DND-41 (cell line): Measurements from ENCODE around the gene JAZF1.

ENCODE experiments used
- EZH2 ChIP-seq: IDR thresholded peaks from 3 replicates; pipeline ENCODE4 v1.6.1; 2012; ENCODE audit warnings: borderline replicate concordance, low read depth, mild to moderate bottlenecking, moderate library complexity, low read length, inconsistent platforms; ENCODE audit not compliant: severe bottlenecking
- TF ChIP-seq, protein P1 (sequence below): IDR thresholded peaks from 2 replicates; pipeline ENCODE4 v1.5.1; 2012; ENCODE audit warnings: borderline replicate concordance, low read length, moderate library complexity, mild to moderate bottlenecking; ENCODE audit not compliant: poor library complexity, severe bottlenecking; ENCODE audit errors: extremely low read depth

- TF ChIP-seq, protein P1, sequence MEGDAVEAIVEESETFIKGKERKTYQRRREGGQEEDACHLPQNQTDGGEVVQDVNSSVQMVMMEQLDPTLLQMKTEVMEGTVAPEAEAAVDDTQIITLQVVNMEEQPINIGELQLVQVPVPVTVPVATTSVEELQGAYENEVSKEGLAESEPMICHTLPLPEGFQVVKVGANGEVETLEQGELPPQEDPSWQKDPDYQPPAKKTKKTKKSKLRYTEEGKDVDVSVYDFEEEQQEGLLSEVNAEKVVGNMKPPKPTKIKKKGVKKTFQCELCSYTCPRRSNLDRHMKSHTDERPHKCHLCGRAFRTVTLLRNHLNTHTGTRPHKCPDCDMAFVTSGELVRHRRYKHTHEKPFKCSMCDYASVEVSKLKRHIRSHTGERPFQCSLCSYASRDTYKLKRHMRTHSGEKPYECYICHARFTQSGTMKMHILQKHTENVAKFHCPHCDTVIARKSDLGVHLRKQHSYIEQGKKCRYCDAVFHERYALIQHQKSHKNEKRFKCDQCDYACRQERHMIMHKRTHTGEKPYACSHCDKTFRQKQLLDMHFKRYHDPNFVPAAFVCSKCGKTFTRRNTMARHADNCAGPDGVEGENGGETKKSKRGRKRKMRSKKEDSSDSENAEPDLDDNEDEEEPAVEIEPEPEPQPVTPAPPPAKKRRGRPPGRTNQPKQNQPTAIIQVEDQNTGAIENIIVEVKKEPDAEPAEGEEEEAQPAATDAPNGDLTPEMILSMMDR: no peak
- no peak for TF ChIP-seq EZH2
These were observed 264.2 kb downstream of the JAZF1 start for GRCh38 chr7:27916372-27916771.
